Astrocyte of the spinal cord (primary cell): ENCODE measurements around the gene OSBPL1A.

ENCODE experiments used
- DNase-seq: peaks from one replicate; pipeline ENCODE4 v3.0.0; 2011; ENCODE audit warnings: low read depth, low spot score
- H3K4me3 ChIP-seq: 2 replicates; pipeline ENCODE4 v1.5.1; 2011; ENCODE audit warnings: low read depth, mild to moderate bottlenecking, low read length, moderate library complexity
- CTCF ChIP-seq: IDR thresholded peaks from 2 replicates; pipeline ENCODE4 v1.5.1; 2012; ENCODE audit warnings: low read depth, mild to moderate bottlenecking, low read length, inconsistent platforms
- in situ Hi-C: cut with HindIII; loops from 2 replicates; pipeline ENCODE4 v1.10.0; 2017; ENCODE audit warnings: low sequenced_read_pairs

OSBPL1A gene

GRCh38 chr18:24187689-24188088, 209.9 kb downstream of the OSBPL1A start:
- H3K4me3 ChIP-seq, result no peak overlapping the region
- in situ Hi-C loops, result no loop called here
- TF ChIP-seq CTCF, result no peak
- no peak for DNase-seq

GRCh38 chr18:24187049-24187448, 210.6 kb downstream of the OSBPL1A start:
- no peak for DNase-seq
- H3K4me3 ChIP-seq, result no peak overlapping the region
- in situ Hi-C loops, result no loop called here
- no peak for TF ChIP-seq CTCF

GRCh38 chr18:24185805-24186204, 211.8 kb downstream of the OSBPL1A start:
- peak; percentile 24 for DNase-seq
- no peak overlapping the region for H3K4me3 ChIP-seq
- in situ Hi-C loops, result no loop called here
- no peak for TF ChIP-seq CTCF

- no peak for TF ChIP-seq CTCF
- H3K4me3 ChIP-seq, result no peak overlapping the region
- in situ Hi-C loops, result no loop called here
- peak; percentile 4 for DNase-seq
These were observed 215.8 kb downstream of the OSBPL1A start for GRCh38 chr18:24181806-24182205.

GRCh38 chr18:24180048-24180447, 217.6 kb downstream of the OSBPL1A start:
- DNase-seq, result no peak
- H3K4me3 ChIP-seq, result no peak overlapping the region
- no peak for TF ChIP-seq CTCF
- in situ Hi-C loops, result no loop called here

GRCh38 chr18:24177499-24178133, 220.0 kb downstream of the OSBPL1A start:
- no peak overlapping the region for H3K4me3 ChIP-seq
- DNase-seq, result no peak
- in situ Hi-C loops, result no loop called here
- TF ChIP-seq CTCF, result no peak
